ENCODE results near the gene FANCM. TPM values are rescaled to one million over a fixed set of nuclear protein-coding genes. Genes with fewer than 3 reads are reported as not detected.
"Not testable (repeated sequence)": the region's sequence is repeated elsewhere in the genome, so short reads cannot be mapped to it uniquely, and the experiment has no call there.

Gene FANCM
- 4.7 and 6.8 TPM in 2 replicates for total RNA-seq

GRCh38 chr14:45135659-45136395, at the start of gene FANCM:
FANCM (plus strand) TSS chr14:45135930; CDS start chr14:45136032, 102 bp downstream.
- peak; percentile 96 for DNase-seq (ENCODE audit: low read depth)

GRCh38 chr14:45089813-45090212, 45.9 kb upstream of the FANCM start:
- peak; percentile 70 for DNase-seq (ENCODE audit: low read depth)

- DNase-seq (ENCODE audit: low read depth) = peak; percentile 31
Observed at GRCh38 chr14:45091710-45092109, 44.0 kb upstream of the FANCM start.

GRCh38 chr14:45094275-45094674, 41.5 kb upstream of the FANCM start:
- DNase-seq (ENCODE audit: low read depth) = no peak

GRCh38 chr14:45095143-45095542, 40.6 kb upstream of the FANCM start:
- DNase-seq (ENCODE audit: low read depth) = no peak

- DNase-seq (ENCODE audit: low read depth) = no peak
Observed at GRCh38 chr14:45096218-45096617, 39.5 kb upstream of the FANCM start.

- DNase-seq (ENCODE audit: low read depth) = no peak
Observed at GRCh38 chr14:45103806-45104205, 31.9 kb upstream of the FANCM start.

GRCh38 chr14:45104561-45104960, 31.2 kb upstream of the FANCM start:
- DNase-seq (ENCODE audit: low read depth) = no peak

- DNase-seq (ENCODE audit: low read depth) = no peak
Observed at GRCh38 chr14:45112896-45113781, 22.6 kb upstream of the FANCM start.

- no peak for DNase-seq (ENCODE audit: low read depth)
Observed at GRCh38 chr14:45114327-45114726, 21.4 kb upstream of the FANCM start.

GRCh38 chr14:45118594-45118993, 17.1 kb upstream of the FANCM start:
- DNase-seq (ENCODE audit: low read depth) = no peak

GRCh38 chr14:45120096-45120495, 15.6 kb upstream of the FANCM start:
- DNase-seq (ENCODE audit: low read depth) = no peak

GRCh38 chr14:45123271-45123670, 12.5 kb upstream of the FANCM start:
- DNase-seq (ENCODE audit: low read depth) = no peak

- DNase-seq (ENCODE audit: low read depth) = no peak
Observed at GRCh38 chr14:45125754-45126153, 10.0 kb upstream of the FANCM start.

- DNase-seq (ENCODE audit: low read depth) = no peak
Observed at GRCh38 chr14:45128963-45129629, 6.6 kb upstream of the FANCM start.

GRCh38 chr14:45133683-45134050, 2.1 kb upstream of the FANCM start:
- DNase-seq (ENCODE audit: low read depth) = peak; percentile 7

- peak; percentile 98 for DNase-seq (ENCODE audit: low read depth)
Observed at GRCh38 chr14:45134051-45134958, 1.4 kb upstream of the FANCM start, which contains the start of gene FKBP3. FKBP3 (minus strand) TSS chr14:45134481; CDS start chr14:45134456, 25 bp downstream.

GRCh38 chr14:45135156-45135555, 574 bp upstream of the FANCM start:
- DNase-seq (ENCODE audit: low read depth) = peak; percentile 23

GRCh38 chr14:45136399-45136798, 669 bp downstream of the FANCM start:
- DNase-seq (ENCODE audit: low read depth) = peak; percentile 5

GRCh38 chr14:45140661-45141187, 5.0 kb downstream of the FANCM start:
- DNase-seq (ENCODE audit: low read depth) = no peak

- not testable (repeated sequence) for DNase-seq (ENCODE audit: low read depth)
Observed at GRCh38 chr14:45142083-45142482, 6.4 kb downstream of the FANCM start.
